GM19023 (cell line): Measurements from ENCODE around the gene AHRR.
"Not testable (repeated sequence)": the region's sequence is repeated elsewhere in the genome, so short reads cannot be mapped to it uniquely, and the experiment has no call there.

Experiments used
- ATAC-seq: cut with Tn5 transposase; IDR thresholded peaks from one replicate; pipeline ENCODE4 v1.9.1; 2021; ENCODE audit warnings: mild to moderate bottlenecking, moderate library complexity; ENCODE audit not compliant: unreplicated experiment

AHRR gene

DNA sequence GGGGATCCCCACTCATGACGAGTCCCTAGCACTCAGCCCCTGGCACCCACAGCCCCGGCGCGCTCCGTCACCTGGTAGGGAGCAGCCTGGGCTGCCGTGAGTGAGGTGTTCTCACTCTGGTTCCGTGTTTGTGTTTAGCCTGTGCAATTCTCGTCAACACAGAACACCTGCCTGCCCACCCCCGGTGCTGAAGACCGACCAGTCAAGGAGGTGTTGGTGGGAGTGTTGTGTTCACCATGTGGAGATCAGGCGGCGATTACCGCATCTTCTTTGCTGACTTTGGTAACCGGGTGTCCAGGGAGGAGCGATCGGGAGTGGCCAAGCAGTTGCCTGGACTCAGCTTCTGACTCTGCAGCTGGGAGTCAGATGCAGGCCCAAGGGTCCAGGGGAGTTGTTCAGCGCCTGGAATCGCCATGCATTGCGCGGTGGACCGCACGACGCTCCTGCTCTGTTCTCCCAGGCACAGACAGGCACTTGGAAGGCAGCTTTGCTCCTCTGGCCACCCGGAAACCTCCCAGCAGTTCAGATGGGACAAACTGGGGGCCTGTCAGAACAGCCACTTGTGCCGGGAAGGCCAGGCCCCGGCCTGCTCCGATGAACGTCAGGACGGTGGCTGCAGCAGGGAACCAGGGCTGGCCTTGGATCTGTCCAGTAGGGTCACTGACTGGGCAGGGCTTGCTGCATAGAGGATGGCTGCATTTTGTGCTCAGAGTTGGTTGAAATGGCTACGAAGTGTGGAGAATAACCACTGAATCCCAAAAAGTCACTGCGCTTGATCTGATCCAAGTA lies 149.6 kb downstream of the AHRR start:
- no peak for ATAC-seq

DNA sequence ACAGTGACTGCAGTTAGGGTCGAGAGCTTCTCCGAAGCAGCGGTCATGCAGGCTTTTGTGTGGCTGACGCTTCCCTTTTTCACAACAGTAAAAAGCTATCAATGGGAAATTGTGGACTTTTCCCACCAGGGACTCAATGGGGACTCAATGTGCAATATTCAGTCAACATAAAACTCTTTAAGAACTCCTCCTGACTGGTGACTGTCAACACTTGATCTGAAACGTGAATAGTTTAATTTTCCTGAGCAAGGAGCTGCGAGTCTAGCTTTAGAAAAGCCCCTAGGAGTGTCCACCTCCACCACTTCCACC lies 150.2 kb downstream of the AHRR start:
- no peak for ATAC-seq

- ATAC-seq = peak; percentile 14
Observed at GRCh38 chr5:472076-472655, 150.7 kb downstream of the AHRR start.

DNA sequence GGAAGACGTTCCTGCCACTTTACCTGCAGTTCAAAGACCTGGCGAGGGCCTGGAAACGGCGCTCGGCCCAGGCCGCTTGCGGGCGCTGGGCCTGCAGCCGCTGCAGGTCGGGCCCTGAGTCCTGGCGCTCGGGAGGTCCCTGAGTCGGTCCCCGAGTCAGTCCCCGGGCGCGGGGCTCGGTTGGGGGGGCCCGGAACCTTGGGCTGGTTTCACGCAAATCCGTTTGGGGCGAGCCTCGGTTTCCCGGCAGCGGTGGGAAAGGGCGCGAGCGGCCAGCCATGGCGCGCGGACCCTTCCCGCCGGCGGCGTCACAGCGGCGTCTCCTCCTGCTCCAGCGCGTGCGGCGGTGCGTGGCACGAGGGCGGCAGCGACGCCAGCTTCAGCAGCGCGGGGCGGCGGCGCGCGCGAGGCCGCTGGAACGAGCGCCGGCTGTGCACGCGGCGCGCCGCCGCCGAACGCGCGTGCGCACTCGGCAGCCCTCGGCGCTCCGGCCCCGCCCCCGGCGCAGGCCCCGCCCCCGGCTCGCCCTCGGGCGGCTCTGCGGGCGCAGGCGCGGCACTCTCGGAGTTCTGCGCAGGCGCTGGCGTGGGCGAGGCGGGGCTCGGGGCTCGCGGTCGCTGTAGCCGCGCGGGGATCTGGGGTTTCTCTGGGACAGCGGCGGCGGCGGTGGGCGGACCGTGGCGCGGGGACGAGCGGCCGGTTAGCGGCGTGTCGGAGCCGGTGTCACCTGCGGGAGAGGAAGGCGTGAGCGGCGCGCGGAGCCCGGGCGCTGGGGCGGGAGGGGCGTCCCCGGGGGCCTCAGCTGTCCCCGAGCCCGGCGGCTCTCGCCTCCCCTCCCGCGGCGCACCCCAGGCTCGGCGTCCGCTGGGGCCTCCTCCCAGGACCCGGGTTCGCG lies 151.4 kb downstream of the AHRR start:
- ATAC-seq = peak; percentile 66

GRCh38 chr5:473551-474192 lies 152.2 kb downstream of the AHRR start:
- peak; percentile 22 for ATAC-seq

- not testable (repeated sequence) for ATAC-seq
Observed at GRCh38 chr5:474232-474839, 152.8 kb downstream of the AHRR start.

GRCh38 chr5:474840-475661 lies 153.5 kb downstream of the AHRR start:
- ATAC-seq = no peak

GRCh38 chr5:475704-476101 lies 154.2 kb downstream of the AHRR start:
- ATAC-seq = no peak

GRCh38 chr5:476102-476813 lies 154.7 kb downstream of the AHRR start:
- ATAC-seq = no peak

- ATAC-seq = no peak
Observed at GRCh38 chr5:476814-477175, 155.3 kb downstream of the AHRR start.

DNA sequence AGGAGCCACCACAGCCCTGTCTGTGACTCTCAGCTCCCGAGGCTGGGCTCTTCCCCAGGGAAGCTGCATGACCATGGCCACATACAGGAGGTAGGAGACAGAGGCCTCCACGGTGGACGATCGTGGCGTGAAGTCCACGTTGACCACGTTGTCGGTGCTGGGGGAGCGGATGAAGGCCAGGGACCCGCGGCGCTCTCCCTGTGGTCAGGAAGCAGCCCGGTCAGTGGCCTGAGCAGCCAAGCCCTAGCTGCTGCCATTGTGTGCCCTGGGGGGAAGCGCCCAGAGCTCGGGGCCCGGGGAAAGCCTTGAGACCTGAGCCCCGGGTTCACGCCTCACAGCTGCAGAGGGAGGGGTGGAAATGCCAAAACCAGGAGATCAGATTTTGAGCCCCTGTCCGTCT lies 155.7 kb downstream of the AHRR start:
- ATAC-seq = no peak

- no peak for ATAC-seq
Observed at GRCh38 chr5:477871-478270, 156.4 kb downstream of the AHRR start.

DNA sequence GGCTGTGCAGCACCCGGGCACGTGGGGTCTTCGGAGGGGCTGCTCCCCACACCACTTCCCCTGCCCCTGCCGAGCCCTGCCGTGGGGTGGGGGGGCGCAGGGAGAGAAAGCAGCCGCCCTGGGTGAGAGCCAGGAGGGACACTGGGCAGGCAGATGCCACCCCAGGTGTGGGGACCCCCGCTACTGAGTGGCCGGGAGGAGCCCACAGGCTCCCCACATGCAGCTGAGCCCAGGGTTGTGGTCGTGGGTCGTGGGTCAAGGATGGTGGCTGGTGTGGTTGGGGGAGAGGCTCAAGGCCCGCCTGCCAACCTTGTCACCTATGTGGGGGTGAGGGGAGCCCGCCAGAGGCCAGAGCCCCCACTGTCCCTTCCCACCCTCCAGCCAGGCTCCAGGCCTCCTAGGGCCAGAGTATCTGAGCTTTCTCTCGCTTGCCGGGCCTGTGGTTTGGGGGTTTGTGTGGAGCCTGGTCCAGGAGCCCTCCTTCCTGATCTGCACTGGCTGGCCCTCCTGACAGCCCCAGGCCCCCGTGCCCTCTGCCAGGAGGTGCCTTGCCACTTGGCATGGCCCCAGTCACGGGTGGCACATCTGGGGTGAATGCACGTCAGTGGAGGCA lies 157.0 kb downstream of the AHRR start:
- no peak for ATAC-seq

DNA sequence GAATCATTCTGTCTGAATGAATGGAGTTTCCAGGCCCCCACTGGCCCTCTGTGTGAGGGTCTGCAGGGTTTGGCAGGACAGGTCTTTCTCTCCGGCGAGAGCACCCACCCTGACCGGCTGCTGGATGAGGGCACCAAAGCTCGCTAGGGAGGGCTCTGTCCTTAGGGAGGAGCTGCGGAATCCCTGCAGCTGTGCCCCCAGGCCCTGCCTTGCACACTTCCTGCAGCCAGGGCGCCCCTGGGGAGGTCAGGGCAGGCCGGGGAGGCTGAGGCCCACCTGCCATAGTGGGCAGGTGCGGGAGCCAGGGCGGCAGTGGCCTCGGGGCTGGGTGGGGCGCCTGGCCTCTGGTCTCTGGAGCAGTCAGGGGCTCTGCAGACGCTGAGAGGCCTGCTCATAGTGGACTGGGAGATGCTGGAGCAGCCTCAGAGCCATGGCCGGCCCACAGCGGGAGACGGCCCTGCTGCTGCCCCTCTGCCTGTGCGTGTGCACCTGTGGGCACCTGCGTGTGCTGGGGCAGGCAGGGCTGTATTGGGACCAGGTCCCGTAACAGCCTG lies 157.5 kb downstream of the AHRR start:
- ATAC-seq = no peak

GRCh38 chr5:479566-480319 lies 158.2 kb downstream of the AHRR start:
- no peak for ATAC-seq

GRCh38 chr5:481347-481746 lies 159.8 kb downstream of the AHRR start:
- no peak for ATAC-seq

DNA sequence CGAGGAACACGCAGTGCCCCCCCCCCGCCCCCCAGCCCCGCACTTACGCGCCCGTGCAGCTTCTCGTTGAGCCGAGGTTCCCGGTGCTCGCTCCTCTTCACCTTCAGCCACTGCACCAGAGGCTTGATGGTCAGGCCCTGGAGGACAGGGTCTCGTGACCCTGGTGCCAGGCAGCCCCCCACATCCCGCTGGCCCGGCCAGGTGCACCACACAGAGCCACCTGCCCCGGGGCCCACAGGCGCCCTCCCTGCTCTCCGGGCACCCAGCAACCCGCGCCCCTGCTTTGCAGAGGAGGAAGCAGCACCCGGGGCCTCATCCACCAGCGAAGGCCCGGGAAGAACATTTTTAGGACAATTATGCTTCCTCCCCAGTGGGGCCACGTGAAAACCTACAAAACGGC lies 160.5 kb downstream of the AHRR start:
- ATAC-seq = no peak

DNA sequence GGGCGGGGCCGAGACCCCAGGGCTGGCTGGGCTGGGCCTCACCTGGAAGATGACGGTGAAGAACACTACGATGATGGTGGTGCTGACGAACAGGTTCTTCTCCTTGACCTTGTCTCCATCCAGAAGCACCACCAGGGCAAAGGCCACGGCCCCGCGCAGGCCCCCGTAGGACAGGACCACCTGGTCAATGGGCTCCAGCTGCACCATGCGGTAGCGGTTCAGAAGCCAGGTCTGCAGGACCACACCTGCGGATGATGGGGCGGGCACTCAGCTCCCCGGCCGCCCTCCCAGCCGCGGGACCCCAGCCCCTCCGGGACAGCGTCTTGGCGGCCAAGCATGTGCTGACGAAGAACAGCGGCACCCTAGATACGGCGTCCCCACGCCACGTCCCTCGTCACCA lies 161.0 kb downstream of the AHRR start:
- ATAC-seq = no peak
